Measurements from ENCODE around the gene TSEN34.

DNA sequence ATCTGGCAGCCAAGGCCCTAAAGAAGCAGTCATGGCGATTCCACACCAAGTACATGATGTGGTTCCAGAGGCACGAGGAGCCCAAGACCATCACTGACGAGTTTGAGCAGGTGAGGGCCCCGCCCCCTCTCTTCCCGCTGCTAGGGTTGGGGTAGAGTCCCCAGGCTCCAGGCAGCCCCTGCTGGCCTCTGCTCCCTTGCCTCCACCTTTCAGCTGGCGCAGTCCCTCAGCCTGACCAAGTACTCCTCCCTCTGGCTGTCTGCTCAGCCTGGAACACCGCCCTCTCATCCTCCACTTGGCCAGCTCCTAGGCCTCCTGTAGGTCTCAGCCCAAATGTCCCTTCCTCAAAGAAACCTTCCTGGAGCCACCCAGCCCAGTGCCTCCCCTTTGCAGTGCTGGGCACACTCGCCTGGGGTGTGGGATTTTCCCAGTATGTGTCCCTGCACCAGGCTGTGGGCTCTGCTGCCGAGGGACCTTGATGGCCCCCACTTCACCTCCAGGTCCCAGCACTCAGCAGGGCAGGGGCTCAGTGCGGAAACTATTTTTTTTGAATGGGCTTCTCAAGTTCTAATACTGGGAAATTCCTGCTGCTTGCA lies 37.3 kb upstream of the TSEN34 start:
- TF ChIP-seq EP300 (IDR thresholded peaks at IDR 0.05) (no peak), POLR2AphosphoS5 (IDR thresholded peaks at IDR 0.05) (no peak)
- TF ChIP-seq, protein P1, sequence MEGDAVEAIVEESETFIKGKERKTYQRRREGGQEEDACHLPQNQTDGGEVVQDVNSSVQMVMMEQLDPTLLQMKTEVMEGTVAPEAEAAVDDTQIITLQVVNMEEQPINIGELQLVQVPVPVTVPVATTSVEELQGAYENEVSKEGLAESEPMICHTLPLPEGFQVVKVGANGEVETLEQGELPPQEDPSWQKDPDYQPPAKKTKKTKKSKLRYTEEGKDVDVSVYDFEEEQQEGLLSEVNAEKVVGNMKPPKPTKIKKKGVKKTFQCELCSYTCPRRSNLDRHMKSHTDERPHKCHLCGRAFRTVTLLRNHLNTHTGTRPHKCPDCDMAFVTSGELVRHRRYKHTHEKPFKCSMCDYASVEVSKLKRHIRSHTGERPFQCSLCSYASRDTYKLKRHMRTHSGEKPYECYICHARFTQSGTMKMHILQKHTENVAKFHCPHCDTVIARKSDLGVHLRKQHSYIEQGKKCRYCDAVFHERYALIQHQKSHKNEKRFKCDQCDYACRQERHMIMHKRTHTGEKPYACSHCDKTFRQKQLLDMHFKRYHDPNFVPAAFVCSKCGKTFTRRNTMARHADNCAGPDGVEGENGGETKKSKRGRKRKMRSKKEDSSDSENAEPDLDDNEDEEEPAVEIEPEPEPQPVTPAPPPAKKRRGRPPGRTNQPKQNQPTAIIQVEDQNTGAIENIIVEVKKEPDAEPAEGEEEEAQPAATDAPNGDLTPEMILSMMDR (IDR thresholded peaks at IDR 0.05): no peak
